Thyroid gland (tissue), 4 donors: ENCODE results near the gene NAV2.

ENCODE experiments used
- POLR2A ChIP-seq, 2 donors: fragments of 450-650 bp; IDR thresholded peaks; one replicate each; pipeline ENCODE4 v1.6.1; 2017; ENCODE audit warnings: antibody characterized with exemption in 2 of 2, mild to moderate bottlenecking in 2 of 2, moderate library complexity in 1 of 2
- TF ChIP-seq, protein P1 (sequence below), 6 experiments: fragments of 200-600 bp in 3 of 6; fragments of 450-650 bp in 3 of 6; sonication (generic) in 3 of 6; IDR thresholded peaks; one replicate each; pipeline ENCODE4 v1.5.1; 2016 to 2019; ENCODE audit warnings: antibody characterized with exemption in 6 of 6, mild to moderate bottlenecking in 2 of 6, inconsistent platforms in 1 of 6, moderate library complexity in 1 of 6

DNA sequence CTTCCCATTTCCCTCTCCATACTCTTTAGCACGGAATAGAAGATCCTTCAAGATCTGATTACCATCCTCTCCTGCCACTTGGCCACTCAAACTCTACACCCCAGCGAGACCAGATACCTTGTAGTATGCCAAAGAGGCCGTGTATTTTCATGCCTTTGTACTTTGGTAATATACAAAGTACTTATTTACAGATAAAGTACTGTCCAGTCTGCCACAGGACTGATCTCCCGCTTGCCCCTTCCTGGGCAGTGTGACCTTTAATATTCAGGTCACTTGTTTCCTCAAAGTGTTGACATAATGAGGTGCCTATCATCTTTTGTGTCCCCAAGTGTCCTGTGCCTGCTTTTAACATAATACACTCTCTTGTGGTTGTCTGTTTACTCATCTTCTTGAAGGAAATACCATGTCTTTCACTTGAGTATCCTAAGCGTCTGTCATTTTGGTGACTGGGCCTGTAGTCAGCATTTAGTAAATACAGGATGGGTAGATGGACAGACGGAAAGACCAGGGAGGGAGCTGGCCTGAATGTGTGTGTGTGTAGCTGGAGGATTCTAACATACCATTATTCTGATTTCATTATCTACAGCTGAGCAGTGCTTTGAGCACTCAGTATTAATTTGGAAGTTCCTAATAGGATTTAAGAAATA is 137.4 kb downstream of the NAV2 start:
- TF ChIP-seq, protein P1, sequence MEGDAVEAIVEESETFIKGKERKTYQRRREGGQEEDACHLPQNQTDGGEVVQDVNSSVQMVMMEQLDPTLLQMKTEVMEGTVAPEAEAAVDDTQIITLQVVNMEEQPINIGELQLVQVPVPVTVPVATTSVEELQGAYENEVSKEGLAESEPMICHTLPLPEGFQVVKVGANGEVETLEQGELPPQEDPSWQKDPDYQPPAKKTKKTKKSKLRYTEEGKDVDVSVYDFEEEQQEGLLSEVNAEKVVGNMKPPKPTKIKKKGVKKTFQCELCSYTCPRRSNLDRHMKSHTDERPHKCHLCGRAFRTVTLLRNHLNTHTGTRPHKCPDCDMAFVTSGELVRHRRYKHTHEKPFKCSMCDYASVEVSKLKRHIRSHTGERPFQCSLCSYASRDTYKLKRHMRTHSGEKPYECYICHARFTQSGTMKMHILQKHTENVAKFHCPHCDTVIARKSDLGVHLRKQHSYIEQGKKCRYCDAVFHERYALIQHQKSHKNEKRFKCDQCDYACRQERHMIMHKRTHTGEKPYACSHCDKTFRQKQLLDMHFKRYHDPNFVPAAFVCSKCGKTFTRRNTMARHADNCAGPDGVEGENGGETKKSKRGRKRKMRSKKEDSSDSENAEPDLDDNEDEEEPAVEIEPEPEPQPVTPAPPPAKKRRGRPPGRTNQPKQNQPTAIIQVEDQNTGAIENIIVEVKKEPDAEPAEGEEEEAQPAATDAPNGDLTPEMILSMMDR (IDR thresholded peaks at IDR 0.05): no peak
- no peak for TF ChIP-seq POLR2A (IDR thresholded peaks at IDR 0.05)
